Muscle of leg (tissue), 11 donors: ENCODE results near the gene LRRN2. TPM values are rescaled to one million over a fixed set of nuclear protein-coding genes. Genes with fewer than 3 reads are reported as not detected.
"Not testable (repeated sequence)": the region's sequence is repeated elsewhere in the genome, so short reads cannot be mapped to it uniquely, and the experiment has no call there.

ENCODE experiments used
- DNase-seq: peaks from one replicate; pipeline ENCODE4 v3.0.0; 2013
- H3K27ac ChIP-seq: one replicate; pipeline ENCODE4 v1.5.1; 2013; ENCODE audit warnings: mild to moderate bottlenecking, low read length, control low read depth
- H3K27me3 ChIP-seq: one replicate; pipeline ENCODE4 v1.6.1; 2013; ENCODE audit warnings: low read length; ENCODE audit not compliant: control insufficient read depth, insufficient read depth
- H3K36me3 ChIP-seq: one replicate; pipeline ENCODE4 v1.6.1; 2013; ENCODE audit warnings: low read length; ENCODE audit not compliant: control insufficient read depth, insufficient read depth
- H3K4me1 ChIP-seq: one replicate; pipeline ENCODE4 v1.6.1; 2013; ENCODE audit warnings: low read length; ENCODE audit not compliant: control insufficient read depth, insufficient read depth
- H3K4me3 ChIP-seq: one replicate; pipeline ENCODE4 v1.5.1; 2013; ENCODE audit warnings: low read length, control low read depth
- H3K9me3 ChIP-seq: replicated peaks from 2 replicates; pipeline ENCODE4 v1.6.1; 2013; ENCODE audit warnings: low read depth, low read length; ENCODE audit not compliant: control insufficient read depth
- WGBS: methylation state at CpG from one replicate; pipeline ENCODE4 v1.1.5; 2013; ENCODE audit warnings: missing lambda C conversion rate; ENCODE audit not compliant: insufficient coverage; 5-methylcytosine and 5-hydroxymethylcytosine counted together
- polyA plus RNA-seq, 8 donors: library from polyadenylated mRNA; unstranded; fragments of 120-200 nt; gene quantifications; one replicate each; pipeline versions ENCODE4 v1.2.1 to v1.2.3, GENCODE V29; 2013; ENCODE audit warnings: inconsistent platforms in 1 of 8, low replicate concordance in 1 of 8; ENCODE audit not compliant: insufficient read length in 8 of 8, insufficient read depth in 1 of 8
- total RNA-seq: library from RNA; stranded (reverse); fragments of 120-200 nt; gene quantifications from one replicate; pipeline ENCODE4 v1.2.4, GENCODE V29; 2013

Gene LRRN2
- total and polyA plus RNA-seq, 9 donors = 2.7 to 9.8 (median 6.1) TPM

DNA sequence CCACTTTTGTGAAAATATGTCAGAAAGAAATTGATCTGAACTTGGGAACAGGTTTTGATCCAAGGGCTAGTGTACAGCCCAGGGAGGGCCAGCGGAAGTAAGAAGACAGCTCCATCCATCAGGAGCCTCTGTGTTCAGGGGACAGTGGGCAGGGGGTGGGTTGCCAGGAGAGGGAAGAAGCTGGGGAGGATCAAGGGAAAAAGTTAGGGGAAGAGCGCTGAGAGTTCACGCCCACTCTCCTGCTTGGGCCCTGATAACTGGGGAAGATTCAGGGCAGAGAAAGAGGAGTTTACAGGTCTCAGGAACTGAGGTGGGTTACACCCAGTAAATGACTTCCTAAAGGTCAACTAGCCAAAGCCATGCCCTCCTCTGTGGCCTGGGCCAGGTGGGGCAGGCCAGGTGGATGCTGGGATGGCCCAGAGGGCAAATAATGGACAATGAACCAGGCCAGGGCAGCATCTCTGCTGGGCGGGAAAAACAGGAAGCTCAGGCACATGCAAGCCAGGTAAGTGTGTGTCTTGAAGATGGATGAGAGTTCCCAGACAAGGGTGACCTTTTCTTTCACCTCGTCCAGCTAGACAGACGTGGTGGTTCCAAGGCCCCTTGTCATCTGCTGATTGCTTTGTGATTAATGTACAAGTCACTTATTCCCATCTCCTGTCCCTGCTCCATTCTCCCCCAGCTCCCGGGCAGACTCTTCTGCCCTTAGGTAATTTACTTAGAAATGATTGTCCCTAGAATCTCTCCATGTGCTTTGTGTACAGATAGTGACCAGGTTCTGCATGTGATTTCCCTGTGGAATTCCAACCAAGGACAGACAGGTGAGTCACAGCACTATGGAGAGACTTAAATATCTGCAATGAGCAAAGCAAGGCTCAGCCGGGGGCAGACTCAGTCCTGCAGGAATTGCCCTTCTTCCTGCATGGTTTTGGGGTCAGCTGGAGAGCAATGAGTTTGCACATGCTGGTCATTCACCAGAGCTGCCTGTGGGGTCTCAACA, 112.3 kb downstream of the LRRN2 start:
- Histone ChIP-seq H3K4me3 (no peak overlapping the region), H3K4me1 (peaks cover 17% of the 10 kb centered on the region), H3K36me3 (no peaks in the 10 kb centered on the region), H3K9me3 (no peaks in the 10 kb centered on the region), H3K27me3 (no peaks in the 10 kb centered on the region), H3K27ac (no peak overlapping the region)
- DNase-seq = no peak
- 100% methylated on average over 3 of the region's 8 CpGs for WGBS

- no peak overlapping the region for H3K27ac ChIP-seq
- H3K36me3 ChIP-seq = no peaks in the 10 kb centered on the region
- no peaks in the 10 kb centered on the region for H3K9me3 ChIP-seq
- WGBS = no CpG with 5 or more reads among the region's 4 CpGs
- H3K4me1 ChIP-seq = peaks cover 15% of the 10 kb centered on the region
- no peaks in the 10 kb centered on the region for H3K27me3 ChIP-seq
- H3K4me3 ChIP-seq = no peak overlapping the region
- no peak for DNase-seq
Measured at GRCh38 chr1:204571631-204572030, 113.9 kb downstream of the LRRN2 start.

DNA sequence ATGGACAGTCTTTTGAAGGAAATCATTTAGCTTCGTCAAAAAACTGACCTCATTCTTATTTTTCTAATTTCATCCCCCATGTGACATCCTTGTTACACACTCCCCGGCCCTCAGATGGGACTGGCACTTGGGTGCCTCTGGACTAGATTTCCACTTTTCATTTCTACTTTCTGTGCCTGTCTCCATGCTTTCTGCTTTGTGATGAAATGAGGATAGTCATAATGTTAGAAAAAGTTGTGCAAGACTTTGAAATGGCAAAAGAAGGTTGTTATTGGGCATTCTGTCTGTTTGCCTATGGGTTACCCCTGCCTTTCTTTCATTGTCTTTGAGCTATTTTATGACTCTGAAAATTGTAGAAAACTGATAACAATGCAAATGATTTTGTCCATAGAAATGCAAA, 114.4 kb downstream of the LRRN2 start:
- Histone ChIP-seq H3K27ac (no peak overlapping the region), H3K4me1 (peaks cover 14% of the 10 kb centered on the region), H3K4me3 (no peak overlapping the region), H3K36me3 (no peaks in the 10 kb centered on the region), H3K9me3 (no peaks in the 10 kb centered on the region), H3K27me3 (no peaks in the 10 kb centered on the region)
- WGBS = 83% methylated on average over 2 of the region's 2 CpGs
- DNase-seq = no peak

DNA sequence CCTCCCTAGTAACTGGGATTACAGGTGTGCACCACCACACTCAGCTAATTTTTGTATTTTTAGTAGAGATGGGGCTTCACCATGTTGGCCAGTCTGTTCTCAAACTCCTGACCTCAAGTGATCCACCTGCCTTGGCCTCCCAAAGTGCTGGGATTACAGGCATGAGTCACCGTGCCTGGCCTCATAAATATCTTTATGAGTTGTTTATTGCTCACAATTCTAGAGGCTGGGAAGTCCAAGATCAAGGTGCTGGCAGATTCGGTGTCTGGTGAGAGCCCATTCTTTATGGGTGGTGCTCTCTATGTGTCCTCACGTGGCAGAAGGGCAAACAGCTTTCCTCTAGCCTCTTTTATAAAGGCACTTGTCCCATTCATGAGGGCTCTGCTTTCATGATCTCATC, 115.5 kb downstream of the LRRN2 start:
- WGBS = 60% methylated on average over 1 of the region's 3 CpGs
- not testable (repeated sequence) for H3K27me3 ChIP-seq, H3K9me3 ChIP-seq

GRCh38 chr1:204569478-204569877, 116.1 kb downstream of the LRRN2 start:
- Histone ChIP-seq H3K4me3 (no peak overlapping the region), H3K36me3 (peaks cover 4% of the 10 kb centered on the region), H3K27me3 (no peaks in the 10 kb centered on the region), H3K4me1 (peaks cover 4% of the 10 kb centered on the region), H3K9me3 (no peaks in the 10 kb centered on the region), H3K27ac (no peak overlapping the region)
- 78% methylated on average over 4 of the region's 5 CpGs for WGBS
- DNase-seq = no peak

More for the DNA sequence above, 115.5 kb downstream of the LRRN2 start:
- H3K4me1 ChIP-seq, H3K4me3 ChIP-seq, DNase-seq, H3K27ac ChIP-seq, H3K36me3 ChIP-seq: not testable (repeated sequence)

DNA sequence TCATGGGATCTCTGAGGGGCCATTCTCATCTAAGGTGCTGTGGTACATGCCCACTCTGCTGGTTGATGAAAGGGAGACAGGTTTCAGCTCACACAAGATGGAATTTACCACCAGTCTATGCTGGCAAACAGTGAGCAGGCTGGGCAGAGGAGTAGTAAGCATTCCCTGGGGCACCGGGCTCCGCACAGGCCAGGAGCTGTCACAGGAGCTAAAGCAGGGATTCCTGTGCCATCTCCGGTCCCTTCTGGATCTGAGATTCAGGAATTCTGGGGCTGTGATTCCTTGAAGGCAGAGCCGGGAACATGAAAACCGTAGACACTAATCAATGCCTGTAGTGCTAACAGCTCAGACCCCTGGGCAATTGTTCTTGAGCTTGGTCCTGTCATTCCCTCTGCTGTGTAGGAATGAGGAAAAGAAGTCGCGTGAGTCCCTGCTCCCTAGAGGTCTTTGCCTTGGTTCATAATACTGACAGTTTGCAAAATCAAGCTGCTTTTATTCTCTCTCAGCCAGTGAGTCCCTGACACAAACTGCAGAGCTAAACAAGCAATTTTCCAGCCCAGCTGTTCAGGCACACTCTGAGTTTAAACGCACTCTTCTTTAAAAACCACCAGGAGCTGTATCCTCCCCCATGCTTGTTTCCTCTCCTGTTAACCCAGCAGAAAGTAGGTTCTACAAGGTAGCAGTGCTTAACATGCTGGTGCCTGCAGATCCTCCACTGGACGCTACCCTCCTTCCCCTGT, 116.8 kb downstream of the LRRN2 start:
- no peaks in the 10 kb centered on the region for H3K27me3 ChIP-seq
- 38% methylated on average over 9 of the region's 9 CpGs for WGBS
- no peak overlapping the region for H3K4me3 ChIP-seq
- peaks cover 4% of the 10 kb centered on the region for H3K36me3 ChIP-seq
- no peaks in the 10 kb centered on the region for H3K9me3 ChIP-seq
- no peak overlapping the region for H3K27ac ChIP-seq
- no peak for DNase-seq
- H3K4me1 ChIP-seq = no peaks in the 10 kb centered on the region

Other genes starting within 250 kb of the LRRN2 start
- 24.9 TPM for gene PIK3C2B, start 190.9 kb downstream of the LRRN2 start, total RNA-seq
- 10 to 100 TPM; 22.0 to 37.1 (median 32.0) TPM for gene PIK3C2B, start 190.9 kb downstream of the LRRN2 start, polyA plus RNA-seq
- gene MDM4, start 169.3 kb downstream of the LRRN2 start, total RNA-seq = 36.8 TPM
- 10 to 100 TPM in 7 of 8 donors, 1 to 10 TPM in 1; 9.9 to 37.1 (median 20.8) TPM for gene MDM4, start 169.3 kb downstream of the LRRN2 start, polyA plus RNA-seq
- 1.0 TPM for gene NFASC, start 185.1 kb upstream of the LRRN2 start, total RNA-seq
- gene NFASC, start 185.1 kb upstream of the LRRN2 start, polyA plus RNA-seq = 1 to 10 TPM in 6 of 8 donors, under 1 TPM in 2; 0.81 to 1.8 (median 1.2) TPM